Measurements from ENCODE around the gene ISOC1. TPM values are rescaled to one million over a fixed set of nuclear protein-coding genes. Genes with fewer than 3 reads are reported as not detected.

Gene ISOC1
- total RNA-seq, 2 experiments from 2014 or later, result 6.6 to 7.1 TPM

- intact Hi-C loops (cut with DNase I, micrococcal nuclease), result no loop called here
- POLR2A ChIA-PET, result no interaction called here
- H3K4me3 Mint-ChIP-seq, result no peak overlapping the region
Observed at GRCh38 chr5:129073111-129073510, 21.4 kb upstream of the ISOC1 start.

GRCh38 chr5:129074903-129075302 lies 19.6 kb upstream of the ISOC1 start:
- ATAC-seq (ENCODE audit: poor library complexity) (no peak), DNase-seq (no peak)
- Mint-ChIP-seq H3K4me1 (ENCODE audit: low read depth) (no peaks in the 10 kb centered on the region), H3K9me3 (no peaks in the 10 kb centered on the region), H3K4me3 (no peak overlapping the region), H3K36me3 (ENCODE audit: low read depth) (no peaks in the 10 kb centered on the region), H3K27ac (no peak overlapping the region), H3K27me3 (peaks cover 8% of the 10 kb centered on the region)
- Histone ChIP-seq H3K4me3 (ENCODE audit: low read length) (no peak overlapping the region), H3K36me3 (ENCODE audit: insufficient read depth, low read length) (no peaks in the 10 kb centered on the region), H3K27me3 (ENCODE audit: control insufficient read depth in 1 of 2, insufficient read depth in 2 of 2, low read length in 2 of 2) (peaks cover 4 to 7% of the 10 kb centered on the region in 2 experiments), H3K4me1 (ENCODE audit: insufficient read depth, low read length) (no peaks in the 10 kb centered on the region), H3K27ac (ENCODE audit: low read depth in 1 of 2, low read length in 2 of 2) (no peak overlapping the region), H3K9me3 (ENCODE audit: control insufficient read depth in 1 of 2, insufficient read depth in 1 of 2, low read length in 2 of 2) (no peaks in the 10 kb centered on the region)
- no peak for TF ChIP-seq CTCF (IDR thresholded peaks at IDR 0.05)
- ChIA-PET CTCF (no interaction called here), POLR2A (no interaction called here)
- intact Hi-C loops (cut with DNase I, micrococcal nuclease), result no loop called here

More at GRCh38 chr5:129073111-129073510, 21.4 kb upstream of the ISOC1 start:
- CTCF ChIA-PET, result no interaction called here
- H3K4me1 Mint-ChIP-seq (ENCODE audit: low read depth), result no peaks in the 10 kb centered on the region
- TF ChIP-seq CTCF (IDR thresholded peaks at IDR 0.05), result no peak
- Histone ChIP-seq H3K4me1 (ENCODE audit: insufficient read depth, low read length) (no peaks in the 10 kb centered on the region), H3K4me3 (ENCODE audit: low read length) (no peak overlapping the region), H3K27me3 (ENCODE audit: control insufficient read depth in 1 of 2, insufficient read depth in 2 of 2, low read length in 2 of 2) (peaks cover 4 to 7% of the 10 kb centered on the region in 2 experiments), H3K27ac (ENCODE audit: low read depth in 1 of 2, low read length in 2 of 2) (no peak overlapping the region), H3K36me3 (ENCODE audit: insufficient read depth, low read length) (no peaks in the 10 kb centered on the region), H3K9me3 (ENCODE audit: control insufficient read depth in 1 of 2, insufficient read depth in 1 of 2, low read length in 2 of 2) (no peaks in the 10 kb centered on the region)
- no peaks in the 10 kb centered on the region for H3K9me3 Mint-ChIP-seq
- no peak overlapping the region for H3K27ac Mint-ChIP-seq
- DNase-seq, result no peak
- H3K36me3 Mint-ChIP-seq (ENCODE audit: low read depth), result no peaks in the 10 kb centered on the region
- ATAC-seq (ENCODE audit: poor library complexity), result no peak
- peaks cover 8% of the 10 kb centered on the region for H3K27me3 Mint-ChIP-seq

GRCh38 chr5:129077433-129078075 lies 17.0 kb upstream of the ISOC1 start:
- no peak for DNase-seq
- H3K9me3 Mint-ChIP-seq, result no peaks in the 10 kb centered on the region
- peaks cover 4 to 7% of the 10 kb centered on the region in 2 experiments for H3K27me3 ChIP-seq (ENCODE audit: control insufficient read depth in 1 of 2, insufficient read depth in 2 of 2, low read length in 2 of 2)
- TF ChIP-seq CTCF (IDR thresholded peaks at IDR 0.05), result no peak
- no peaks in the 10 kb centered on the region for H3K36me3 ChIP-seq (ENCODE audit: insufficient read depth, low read length)
- H3K27ac ChIP-seq (ENCODE audit: low read depth in 1 of 2, low read length in 2 of 2), result no peak overlapping the region
- H3K27me3 Mint-ChIP-seq, result peaks cover 15% of the 10 kb centered on the region
- CTCF ChIA-PET, result interaction anchor here (1.5 kb wide), 1 partner anchor 24 kb away, joined by 5 read pairs; no protein-coding TSS in a partner anchor
- intact Hi-C loops (cut with DNase I, micrococcal nuclease), result no loop called here
- no peaks in the 10 kb centered on the region for H3K4me1 ChIP-seq (ENCODE audit: insufficient read depth, low read length)
- no peaks in the 10 kb centered on the region for H3K9me3 ChIP-seq (ENCODE audit: control insufficient read depth in 1 of 2, insufficient read depth in 1 of 2, low read length in 2 of 2)
- no peaks in the 10 kb centered on the region for H3K4me1 Mint-ChIP-seq (ENCODE audit: low read depth)
- POLR2A ChIA-PET, result no interaction called here
- ATAC-seq (ENCODE audit: poor library complexity), result no peak
- H3K36me3 Mint-ChIP-seq (ENCODE audit: low read depth), result no peaks in the 10 kb centered on the region
- no peak overlapping the region for H3K27ac Mint-ChIP-seq
- H3K4me3 Mint-ChIP-seq, result no peak overlapping the region
- no peak overlapping the region for H3K4me3 ChIP-seq (ENCODE audit: low read length)

Measured in CD4-positive, alpha-beta T cell (primary cell).